T-helper 17 cell (primary cell): ENCODE measurements around the gene MARS1. TPM values are rescaled to one million over a fixed set of nuclear protein-coding genes. Genes with fewer than 3 reads are reported as not detected.
A peak's percentile ranks its signal among the peaks of the same experiment; 100 is the strongest.
"Not testable (repeated sequence)": the region's sequence is repeated elsewhere in the genome, so short reads cannot be mapped to it uniquely, and the experiment has no call there.

Experiments used
- ATAC-seq: fragments of 150-1000 bp; cut with Tn5 transposase; 2 replicates; pipeline ENCODE4 v1.10.0; 2021; ENCODE audit warnings: mild to moderate bottlenecking, moderate library complexity
- DNase-seq, 3 donors: peaks; one replicate each; pipeline versions ENCODE4 v3.0.0 to v3.0.0-alpha.2; 2020 to 2021
- H3K9me3 ChIP-seq: one replicate; pipeline ENCODE4 v1.7.0; 2013; ENCODE audit warnings: low read length, mild to moderate bottlenecking; ENCODE audit not compliant: control insufficient read depth, poor library complexity, severe bottlenecking
- H3K27ac Mint-ChIP-seq: one replicate; pipeline ENCODE4 v1.8.0; 2022; ENCODE audit warnings: mild to moderate bottlenecking, moderate library complexity, mixed read lengths
- H3K27me3 Mint-ChIP-seq: one replicate; pipeline ENCODE4 v1.8.0; 2022; ENCODE audit warnings: mixed read lengths
- H3K36me3 Mint-ChIP-seq: one replicate; pipeline ENCODE4 v1.8.0; 2022; ENCODE audit warnings: low read depth, mixed read lengths
- H3K4me1 Mint-ChIP-seq: one replicate; pipeline ENCODE4 v1.8.0; 2022; ENCODE audit warnings: mild to moderate bottlenecking, mixed read lengths
- H3K4me3 Mint-ChIP-seq: one replicate; pipeline ENCODE4 v1.8.0; 2022; ENCODE audit warnings: mild to moderate bottlenecking, moderate library complexity, mixed read lengths
- total RNA-seq, 4 donors: library from RNA in 2 of 4; stranded (reverse) in 2 of 4; gene quantifications; one replicate each; pipeline ENCODE4 v1.2.3 and lab custom pipeline; 2022 to 2026

Gene MARS1
- 100 to 1,000 TPM; 175 to 180 TPM for total RNA-seq
- total RNA-seq (lab: John Stamatoyannopoulos, UW), result 102 to 667 reads per million in 2 donors

DNA sequence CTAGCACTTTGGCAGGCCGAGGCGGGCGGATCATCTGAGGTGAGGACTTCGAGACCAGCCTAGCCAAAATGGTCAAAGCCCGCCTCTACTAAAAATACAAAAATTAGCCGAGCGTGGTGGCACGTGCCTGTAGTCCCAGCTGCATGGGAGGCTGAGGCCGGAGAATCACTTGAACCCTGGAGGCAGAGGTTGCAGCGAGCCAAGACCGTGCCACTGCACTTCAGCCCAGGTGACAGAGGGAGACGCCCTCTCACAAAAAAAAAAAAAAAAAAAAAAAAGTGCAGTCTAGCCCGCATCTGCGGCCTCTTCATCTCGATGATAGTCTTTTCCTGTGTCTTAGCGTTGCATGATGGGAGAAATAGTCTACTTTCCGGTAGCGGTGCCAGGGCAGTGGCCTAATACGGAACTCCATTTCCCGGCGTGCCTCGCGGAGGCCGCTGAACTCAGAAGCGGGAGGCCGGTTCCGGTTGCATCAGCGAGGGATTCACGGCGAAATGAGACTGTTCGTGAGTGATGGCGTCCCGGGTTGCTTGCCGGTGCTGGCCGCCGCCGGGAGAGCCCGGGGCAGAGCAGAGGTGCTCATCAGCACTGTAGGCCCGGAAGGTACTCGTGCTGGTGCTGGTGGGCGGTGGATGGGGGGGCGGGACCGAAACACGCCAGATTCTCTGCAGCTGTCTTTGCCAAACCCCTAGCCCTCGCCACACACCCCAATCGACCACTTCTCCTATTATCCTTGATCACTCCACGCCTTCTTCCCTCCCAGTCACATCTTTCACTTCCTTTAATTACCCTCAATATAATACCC lies at the start of gene MARS1:
MARS1 (plus strand) TSS at position 472 of the 805 bp plus-strand sequence; CDS start at position 495, 23 bp downstream.
- peak; percentile 80 to 87 (median 82) for DNase-seq
- H3K36me3 Mint-ChIP-seq, result peaks cover 8% of the 10 kb centered on the region
- H3K27me3 Mint-ChIP-seq, result no peaks in the 10 kb centered on the region
- peak within 1 kb of the TSS; percentile 98 for H3K4me3 Mint-ChIP-seq
- H3K9me3 ChIP-seq, result no peaks in the 10 kb centered on the region
- peaks cover 31% of the 10 kb centered on the region for H3K4me1 Mint-ChIP-seq
- H3K27ac Mint-ChIP-seq, result peak within 1 kb of the TSS; percentile 97
- peak; percentile 98 for ATAC-seq

DNA sequence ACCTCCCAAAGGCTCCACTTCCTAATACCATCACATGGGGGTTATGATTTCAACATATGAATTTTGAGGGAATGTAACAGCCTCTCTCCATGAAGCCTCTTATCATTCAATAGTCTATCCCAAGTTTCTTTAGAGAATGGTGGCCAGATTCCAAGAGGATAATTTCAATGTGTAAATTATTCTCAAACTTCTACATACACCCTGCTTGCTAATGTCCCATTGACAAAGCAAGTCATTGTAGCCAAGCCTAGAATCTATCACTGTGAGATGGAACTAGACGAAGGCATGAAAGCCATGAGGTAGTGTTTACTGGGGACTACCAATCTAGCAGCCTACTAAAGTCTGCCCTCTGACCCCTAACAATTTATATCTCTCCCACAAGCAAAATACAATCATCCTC lies 49.5 kb upstream of the MARS1 start:
- Mint-ChIP-seq H3K27me3 (peaks cover 8% of the 10 kb centered on the region), H3K4me3 (no peak overlapping the region)
- no peak for ATAC-seq

DNA sequence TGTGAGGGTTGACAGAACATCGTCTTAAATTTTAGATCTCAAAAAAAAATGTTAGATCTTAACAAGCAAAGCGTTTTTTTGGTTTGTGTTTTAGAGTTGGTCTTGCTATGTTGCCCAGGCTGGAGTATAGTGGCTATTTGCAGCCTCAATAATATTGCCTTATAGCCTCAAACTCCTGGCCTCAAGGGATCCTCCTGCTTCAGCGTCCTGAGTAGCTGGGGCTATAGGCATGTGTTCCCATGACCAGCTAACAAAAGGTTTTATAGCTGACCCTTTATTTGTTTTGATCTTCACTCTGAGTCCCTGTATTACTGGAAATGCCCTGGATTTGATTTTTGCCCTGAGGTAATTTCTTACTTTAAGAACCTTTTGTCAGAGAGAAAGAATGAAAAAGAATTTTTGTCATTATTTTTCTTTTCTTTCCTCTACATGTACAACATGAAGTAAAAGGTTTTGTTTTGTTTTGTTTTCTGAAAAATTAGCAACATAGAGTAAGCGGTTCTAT lies 48.1 kb upstream of the MARS1 start:
- Mint-ChIP-seq H3K4me3 (no peak overlapping the region), H3K27ac (no peak overlapping the region), H3K27me3 (peaks cover 8% of the 10 kb centered on the region), H3K4me1 (peaks cover 4% of the 10 kb centered on the region), H3K36me3 (no peaks in the 10 kb centered on the region)
- DNase-seq (no peak), ATAC-seq (no peak)
- H3K9me3 ChIP-seq, result no peaks in the 10 kb centered on the region

More for the DNA sequence above, 49.5 kb upstream of the MARS1 start:
- no peak for DNase-seq
- H3K27ac Mint-ChIP-seq, result no peak overlapping the region
- H3K9me3 ChIP-seq, result no peaks in the 10 kb centered on the region
- peaks cover 4% of the 10 kb centered on the region for H3K4me1 Mint-ChIP-seq
- H3K36me3 Mint-ChIP-seq, result no peaks in the 10 kb centered on the region

DNA sequence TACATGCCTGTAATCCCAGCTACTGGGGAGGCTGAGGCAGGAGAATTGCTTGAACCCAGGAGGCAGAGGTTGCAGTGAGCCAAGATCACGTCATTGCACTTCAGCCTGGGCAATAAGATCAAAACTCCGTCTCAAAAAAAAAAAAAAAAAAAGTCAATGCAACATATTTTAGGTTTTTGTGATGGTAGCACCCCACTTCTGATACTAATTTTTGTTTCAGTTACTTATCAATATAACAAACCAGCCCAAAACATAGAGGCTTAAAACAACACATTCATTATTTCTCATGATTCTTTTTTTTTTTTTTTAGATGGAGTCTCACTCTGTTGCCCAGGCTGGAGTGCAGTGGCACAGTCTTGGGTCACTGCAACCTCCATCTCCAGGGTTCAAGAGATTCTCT lies 46.5 kb upstream of the MARS1 start:
- not testable (repeated sequence) for DNase-seq, H3K27me3 Mint-ChIP-seq, ATAC-seq, H3K36me3 Mint-ChIP-seq, H3K27ac Mint-ChIP-seq, H3K4me3 Mint-ChIP-seq, H3K4me1 Mint-ChIP-seq, H3K9me3 ChIP-seq

DNA sequence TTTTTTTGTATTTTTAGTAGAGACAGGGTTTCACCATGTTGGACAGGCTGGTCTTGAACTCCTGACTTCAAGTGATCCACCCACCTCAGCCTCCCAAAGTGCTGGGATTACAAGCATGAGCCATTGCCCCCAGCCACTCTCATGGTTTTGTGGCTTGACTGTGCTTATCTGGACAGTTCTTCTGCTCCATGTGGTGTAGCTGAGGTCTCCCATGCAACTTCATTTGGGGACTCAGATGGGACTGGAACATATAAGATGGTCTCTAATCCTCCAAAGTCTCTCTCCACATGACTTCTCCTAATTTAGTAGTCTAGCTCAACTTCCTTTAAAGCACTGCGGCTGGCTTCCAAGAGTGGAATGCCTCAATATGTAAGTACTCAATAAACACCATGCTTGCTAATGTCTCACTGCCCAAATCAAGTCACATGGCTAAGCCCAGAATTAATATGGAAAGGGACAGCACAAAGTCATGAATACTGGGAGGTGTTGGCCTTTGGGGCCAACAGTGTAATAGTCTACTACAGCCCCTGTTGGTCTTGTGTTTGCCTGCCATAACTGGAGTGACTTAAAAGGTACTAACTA lies 45.9 kb upstream of the MARS1 start:
- no peak overlapping the region for H3K4me3 Mint-ChIP-seq
- H3K4me1 Mint-ChIP-seq, result peaks cover 6% of the 10 kb centered on the region
- peaks cover 8% of the 10 kb centered on the region for H3K27me3 Mint-ChIP-seq
- no peaks in the 10 kb centered on the region for H3K9me3 ChIP-seq
- no peak overlapping the region for H3K27ac Mint-ChIP-seq
- H3K36me3 Mint-ChIP-seq, result peaks cover 3% of the 10 kb centered on the region
- ATAC-seq (no peak), DNase-seq (no peak)

DNA sequence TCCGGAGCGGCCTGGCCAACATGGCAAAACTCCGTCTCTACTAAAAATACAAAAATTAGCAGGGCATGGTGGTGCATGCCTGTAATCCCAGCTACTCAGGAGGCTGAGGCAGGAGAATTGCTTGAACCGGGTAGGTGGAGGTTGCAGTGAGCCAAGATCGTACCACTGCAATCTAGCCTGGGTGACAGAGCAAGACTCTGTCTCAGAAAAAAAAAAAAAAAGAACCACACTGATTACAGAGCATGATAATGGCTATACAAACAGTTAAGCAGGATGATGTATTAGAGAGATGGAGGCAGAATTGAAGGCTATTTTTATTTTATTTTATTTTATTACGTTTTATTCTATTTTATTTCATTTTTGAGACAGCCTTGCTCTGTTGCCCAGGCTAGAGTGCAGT lies 43.5 kb upstream of the MARS1 start:
- H3K36me3 Mint-ChIP-seq, H3K27me3 Mint-ChIP-seq, DNase-seq, H3K4me3 Mint-ChIP-seq, H3K27ac Mint-ChIP-seq, ATAC-seq, H3K9me3 ChIP-seq, H3K4me1 Mint-ChIP-seq: not testable (repeated sequence)

DNA sequence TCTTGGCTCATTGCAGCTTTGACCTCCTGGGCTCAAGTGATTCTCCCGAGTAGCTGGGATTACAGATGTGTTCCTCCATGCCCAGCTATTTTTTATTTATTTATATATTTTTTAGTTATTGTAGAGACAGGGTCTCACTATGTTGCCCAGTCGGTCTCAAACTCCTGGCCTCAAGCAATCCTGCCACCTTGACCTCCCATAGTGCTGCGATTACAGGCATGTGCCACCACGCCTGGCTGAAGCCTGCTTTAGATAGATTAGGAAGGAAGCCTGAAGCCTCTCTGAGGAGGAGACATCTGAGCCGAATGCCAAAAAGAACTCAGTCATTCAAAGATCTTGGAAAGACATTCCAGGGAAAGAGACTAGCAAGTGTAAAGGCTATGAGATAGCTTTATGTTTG lies 43.1 kb upstream of the MARS1 start:
- peaks cover 6% of the 10 kb centered on the region for H3K4me1 Mint-ChIP-seq
- no peaks in the 10 kb centered on the region for H3K27me3 Mint-ChIP-seq
- no peak for ATAC-seq
- H3K9me3 ChIP-seq, result no peaks in the 10 kb centered on the region
- peak overlapping the region; percentile 39 for H3K27ac Mint-ChIP-seq
- peaks cover 3% of the 10 kb centered on the region for H3K36me3 Mint-ChIP-seq
- no peak for DNase-seq
- peak overlapping the region; percentile 33 for H3K4me3 Mint-ChIP-seq

DNA sequence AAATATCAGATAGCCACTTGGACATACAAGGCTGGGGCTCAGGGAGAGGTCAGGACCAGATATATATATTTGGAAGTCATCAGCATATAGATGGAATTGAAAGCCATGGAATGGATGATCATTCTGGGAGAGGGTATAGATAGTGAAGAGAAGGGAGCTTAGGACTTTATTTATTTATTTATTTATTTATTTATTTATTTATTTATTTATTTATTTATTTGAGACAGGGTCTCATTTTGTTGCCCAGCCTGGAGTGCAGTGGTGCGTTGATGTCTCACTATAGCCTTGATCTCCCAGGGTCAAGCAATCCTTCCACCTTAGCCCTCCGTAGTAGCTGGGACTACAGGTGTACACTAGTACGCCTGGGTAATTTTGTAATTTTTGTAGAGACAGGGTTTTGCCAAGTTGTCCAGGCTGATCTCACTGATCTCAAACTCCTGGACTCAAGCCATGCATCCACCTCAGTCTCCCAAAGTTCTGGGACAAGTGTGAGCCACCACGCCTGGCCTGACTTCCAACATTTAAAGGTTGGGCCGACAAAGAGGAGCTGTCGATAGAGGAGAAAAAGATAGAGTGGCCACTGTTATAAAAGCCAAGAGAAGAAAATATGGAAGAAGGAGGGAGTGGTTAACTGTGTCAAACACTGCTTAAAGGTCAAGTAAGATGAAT lies 41.4 kb upstream of the MARS1 start:
- Mint-ChIP-seq H3K4me1 (peaks cover 6% of the 10 kb centered on the region), H3K36me3 (peaks cover 3% of the 10 kb centered on the region), H3K27ac (no peak overlapping the region), H3K27me3 (peaks cover 11% of the 10 kb centered on the region), H3K4me3 (no peak overlapping the region)
- ATAC-seq (no peak), DNase-seq (no peak)
- no peaks in the 10 kb centered on the region for H3K9me3 ChIP-seq

DNA sequence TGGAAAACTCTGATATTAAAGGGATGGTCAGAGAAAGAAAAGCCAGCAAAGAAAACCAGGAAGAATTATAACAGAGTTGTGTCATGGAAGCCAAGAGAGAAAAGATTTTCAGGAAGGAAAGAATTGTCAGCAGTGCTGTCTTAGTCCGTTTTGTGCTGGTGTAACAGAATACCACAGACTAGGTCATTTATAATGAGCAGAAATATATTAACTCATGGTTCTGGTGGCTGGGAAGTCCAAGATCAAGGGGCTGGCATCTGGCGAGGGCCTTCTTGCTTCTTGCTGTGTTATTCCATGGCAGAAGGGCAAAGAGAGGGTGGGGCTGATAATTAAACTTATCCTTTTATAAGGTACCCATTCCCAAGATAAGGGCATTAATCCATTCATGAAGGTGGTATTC lies 39.2 kb upstream of the MARS1 start:
- Mint-ChIP-seq H3K27me3 (peaks cover 20% of the 10 kb centered on the region), H3K27ac (no peak overlapping the region), H3K4me3 (no peak overlapping the region), H3K4me1 (peaks cover 6% of the 10 kb centered on the region), H3K36me3 (peaks cover 3% of the 10 kb centered on the region)
- no peak for DNase-seq
- H3K9me3 ChIP-seq, result no peaks in the 10 kb centered on the region
- ATAC-seq, result no peak

DNA sequence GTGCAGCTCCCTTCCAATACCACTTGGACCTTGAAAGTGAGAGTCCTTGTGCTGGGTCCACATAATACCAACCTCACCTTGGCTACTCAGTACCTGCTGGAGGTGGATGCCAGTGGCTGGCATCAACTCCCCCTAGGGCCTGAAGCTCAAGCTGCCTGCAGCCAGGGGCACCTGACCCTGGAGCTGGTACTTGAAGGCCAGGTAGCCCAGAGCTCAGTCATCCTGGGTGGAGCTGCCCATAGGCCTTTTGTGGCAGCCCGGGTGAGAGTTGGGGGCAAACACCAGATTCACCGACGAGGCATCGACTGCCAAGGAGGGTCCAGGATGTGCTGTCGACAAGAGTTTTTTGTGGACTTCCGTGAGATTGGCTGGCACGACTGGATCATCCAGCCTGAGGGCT lies 38.5 kb upstream of the MARS1 start:
- peaks cover 6% of the 10 kb centered on the region for H3K4me1 Mint-ChIP-seq
- H3K36me3 Mint-ChIP-seq, result peaks cover 3% of the 10 kb centered on the region
- peaks cover 20% of the 10 kb centered on the region for H3K27me3 Mint-ChIP-seq
- no peak for DNase-seq
- H3K9me3 ChIP-seq, result no peaks in the 10 kb centered on the region
- no peak overlapping the region for H3K4me3 Mint-ChIP-seq
- ATAC-seq, result no peak
- H3K27ac Mint-ChIP-seq, result no peak overlapping the region

DNA sequence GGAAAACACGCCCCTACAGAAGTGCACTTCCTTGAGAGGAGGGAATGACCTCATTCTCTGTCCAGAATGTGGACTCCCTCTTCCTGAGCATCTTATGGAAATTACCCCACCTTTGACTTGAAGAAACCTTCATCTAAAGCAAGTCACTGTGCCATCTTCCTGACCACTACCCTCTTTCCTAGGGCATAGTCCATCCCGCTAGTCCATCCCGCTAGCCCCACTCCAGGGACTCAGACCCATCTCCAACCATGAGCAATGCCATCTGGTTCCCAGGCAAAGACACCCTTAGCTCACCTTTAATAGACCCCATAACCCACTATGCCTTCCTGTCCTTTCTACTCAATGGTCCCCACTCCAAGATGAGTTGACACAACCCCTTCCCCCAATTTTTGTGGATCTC lies 37.8 kb upstream of the MARS1 start:
- ATAC-seq, result no peak
- Mint-ChIP-seq H3K27ac (no peak overlapping the region), H3K36me3 (peaks cover 3% of the 10 kb centered on the region), H3K4me1 (peaks cover 3% of the 10 kb centered on the region), H3K27me3 (peaks cover 20% of the 10 kb centered on the region), H3K4me3 (no peak overlapping the region)
- H3K9me3 ChIP-seq, result no peaks in the 10 kb centered on the region
- DNase-seq, result no peak

DNA sequence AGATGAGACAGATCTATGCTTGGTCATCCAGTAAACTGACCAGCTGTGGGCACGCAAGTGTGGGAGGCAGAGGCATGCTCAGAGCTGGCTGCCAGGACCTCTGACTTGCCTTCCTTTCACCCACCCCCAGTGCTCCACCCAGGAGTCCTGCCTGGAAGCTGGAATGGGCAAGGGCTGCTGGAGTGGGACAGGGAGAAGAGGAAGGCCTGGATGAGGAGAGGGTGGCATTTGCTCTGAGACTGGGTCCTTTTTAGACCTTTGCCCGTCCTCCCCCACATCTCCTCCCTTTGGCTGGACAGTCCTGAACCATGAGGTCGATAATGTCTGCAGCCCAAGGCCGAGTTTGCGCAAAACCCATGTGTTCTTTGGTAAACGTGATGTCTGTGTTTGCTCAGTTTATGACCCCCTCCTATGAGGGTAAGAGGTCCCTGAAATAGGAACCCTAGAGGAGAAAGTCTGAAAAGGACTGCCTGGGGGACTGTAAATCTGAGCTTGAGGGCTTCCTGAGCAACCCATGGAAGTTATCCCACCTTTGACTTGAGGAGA lies 36.6 kb upstream of the MARS1 start:
- DNase-seq (no peak), ATAC-seq (no peak)
- Mint-ChIP-seq H3K4me1 (peaks cover 8% of the 10 kb centered on the region), H3K27ac (no peak overlapping the region), H3K27me3 (peaks cover 20% of the 10 kb centered on the region), H3K4me3 (no peak overlapping the region), H3K36me3 (peaks cover 3% of the 10 kb centered on the region)
- H3K9me3 ChIP-seq, result no peaks in the 10 kb centered on the region
